Stimulated activated CD8-positive, alpha-beta memory T cell treated with anti-CD3 and anti-CD28 coated beads, Interleukin-7, amount 100 ng/mL, for 4 hours (primary cell): ENCODE data around the gene GPR27.

Experiments used
- DNase-seq, 2 donors: peaks; one replicate each; pipeline ENCODE4 v3.0.0-alpha.2; 2020; ENCODE audit warnings: low read depth in 2 of 2

Gene GPR27, protein sequence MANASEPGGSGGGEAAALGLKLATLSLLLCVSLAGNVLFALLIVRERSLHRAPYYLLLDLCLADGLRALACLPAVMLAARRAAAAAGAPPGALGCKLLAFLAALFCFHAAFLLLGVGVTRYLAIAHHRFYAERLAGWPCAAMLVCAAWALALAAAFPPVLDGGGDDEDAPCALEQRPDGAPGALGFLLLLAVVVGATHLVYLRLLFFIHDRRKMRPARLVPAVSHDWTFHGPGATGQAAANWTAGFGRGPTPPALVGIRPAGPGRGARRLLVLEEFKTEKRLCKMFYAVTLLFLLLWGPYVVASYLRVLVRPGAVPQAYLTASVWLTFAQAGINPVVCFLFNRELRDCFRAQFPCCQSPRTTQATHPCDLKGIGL

DNA sequence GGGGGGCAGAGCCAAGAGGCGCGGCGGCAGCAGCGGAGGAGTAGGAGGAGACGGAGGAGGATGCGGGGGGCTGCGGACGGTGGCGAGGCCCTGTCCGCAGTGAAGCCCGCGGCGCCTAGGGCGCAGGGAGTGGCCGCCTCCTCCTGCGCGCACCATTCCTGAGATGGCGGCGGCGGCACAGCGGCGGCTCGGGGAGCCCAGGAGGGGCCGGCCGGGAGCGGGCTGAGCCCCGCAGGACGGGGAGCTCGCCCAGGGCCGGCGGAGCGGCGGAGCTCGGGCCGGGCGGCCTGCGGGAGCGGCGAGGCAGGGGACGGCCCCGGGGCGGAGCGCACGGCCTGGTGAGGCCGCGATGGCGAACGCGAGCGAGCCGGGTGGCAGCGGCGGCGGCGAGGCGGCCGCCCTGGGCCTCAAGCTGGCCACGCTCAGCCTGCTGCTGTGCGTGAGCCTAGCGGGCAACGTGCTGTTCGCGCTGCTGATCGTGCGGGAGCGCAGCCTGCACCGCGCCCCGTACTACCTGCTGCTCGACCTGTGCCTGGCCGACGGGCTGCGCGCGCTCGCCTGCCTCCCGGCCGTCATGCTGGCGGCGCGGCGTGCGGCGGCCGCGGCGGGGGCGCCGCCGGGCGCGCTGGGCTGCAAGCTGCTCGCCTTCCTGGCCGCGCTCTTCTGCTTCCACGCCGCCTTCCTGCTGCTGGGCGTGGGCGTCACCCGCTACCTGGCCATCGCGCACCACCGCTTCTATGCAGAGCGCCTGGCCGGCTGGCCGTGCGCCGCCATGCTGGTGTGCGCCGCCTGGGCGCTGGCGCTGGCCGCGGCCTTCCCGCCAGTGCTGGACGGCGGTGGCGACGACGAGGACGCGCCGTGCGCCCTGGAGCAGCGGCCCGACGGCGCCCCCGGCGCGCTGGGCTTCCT, at the start of gene GPR27:
Gene GPR27, plus strand, starts transcription at position 155 of the 909 bp plus-strand sequence. Its CDS starts 195 bp downstream, at position 350.
- peak in 1 of 2 donors; percentile 2 for DNase-seq

DNA sequence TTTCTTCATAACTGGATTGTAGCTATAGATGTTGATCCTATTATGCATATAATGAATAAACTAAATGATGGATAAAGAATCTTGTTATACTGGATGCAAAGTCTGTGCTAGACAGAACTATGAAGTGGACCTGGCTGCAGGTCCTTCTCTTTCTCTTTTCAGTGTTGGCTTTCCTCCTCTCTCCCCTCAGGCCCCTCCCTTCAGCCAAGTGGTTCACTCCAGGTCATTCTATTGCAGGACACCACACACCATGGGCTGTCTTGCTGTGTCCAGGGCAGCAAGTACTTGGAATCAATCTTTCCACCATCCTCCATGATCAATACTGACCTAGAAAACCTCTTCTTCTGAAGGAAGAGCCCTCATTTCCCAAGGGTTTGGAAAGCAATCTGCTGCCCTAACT, 48.7 kb upstream of the GPR27 start:
- no peak for DNase-seq

- DNase-seq, result no peak
These were observed 48.0 kb upstream of the GPR27 start for GRCh38 chr3:71705681-71706080.

DNA sequence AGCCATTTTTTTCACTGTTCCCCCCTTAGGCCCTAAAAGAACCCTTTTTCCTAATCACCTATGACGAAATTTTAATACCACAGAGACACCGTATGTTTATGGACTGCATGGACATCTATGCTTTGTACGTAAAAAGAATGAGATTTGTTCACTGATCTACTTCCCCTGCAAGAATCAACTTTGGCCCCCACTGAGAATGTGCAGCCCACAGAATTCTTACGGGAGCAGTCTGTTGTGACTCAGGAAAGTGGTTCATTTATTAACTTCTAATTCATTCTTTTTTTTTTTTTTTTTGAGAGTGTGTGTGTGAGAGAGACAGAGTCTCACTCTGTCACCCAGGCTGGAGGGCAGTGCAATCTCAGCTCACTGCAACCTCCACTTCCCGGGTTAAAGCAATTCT, 46.1 kb upstream of the GPR27 start:
- no peak for DNase-seq

DNA sequence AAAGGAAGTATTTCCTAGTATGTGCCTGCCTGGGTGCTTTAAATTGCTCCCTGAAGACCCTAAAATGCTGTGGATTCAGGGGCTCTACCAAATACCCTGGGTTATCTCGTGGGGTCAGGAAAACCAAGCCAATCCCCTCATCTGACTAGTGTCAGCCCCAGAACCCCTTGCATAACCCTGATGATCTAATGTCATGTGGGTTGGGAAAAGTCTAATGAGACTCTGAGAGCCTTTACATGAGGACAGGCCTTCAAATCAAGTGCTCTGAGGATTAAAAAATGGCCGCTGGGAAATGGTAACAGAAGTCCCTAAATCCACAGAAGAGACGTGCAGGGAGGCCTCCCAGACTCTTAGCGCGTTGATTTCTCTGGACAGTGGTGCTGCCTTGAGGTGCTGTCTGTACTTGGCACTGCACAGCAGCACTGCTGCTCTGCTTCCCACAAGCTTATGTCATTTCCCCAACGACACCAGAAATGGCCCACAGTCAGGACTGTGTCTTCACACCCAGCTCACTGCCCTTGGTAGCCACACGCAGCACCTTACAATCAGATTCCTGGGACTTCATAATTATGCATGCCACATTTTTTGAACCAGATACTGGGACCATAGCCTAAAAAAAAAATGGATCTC, 45.1 kb upstream of the GPR27 start:
- DNase-seq, result no peak

DNA sequence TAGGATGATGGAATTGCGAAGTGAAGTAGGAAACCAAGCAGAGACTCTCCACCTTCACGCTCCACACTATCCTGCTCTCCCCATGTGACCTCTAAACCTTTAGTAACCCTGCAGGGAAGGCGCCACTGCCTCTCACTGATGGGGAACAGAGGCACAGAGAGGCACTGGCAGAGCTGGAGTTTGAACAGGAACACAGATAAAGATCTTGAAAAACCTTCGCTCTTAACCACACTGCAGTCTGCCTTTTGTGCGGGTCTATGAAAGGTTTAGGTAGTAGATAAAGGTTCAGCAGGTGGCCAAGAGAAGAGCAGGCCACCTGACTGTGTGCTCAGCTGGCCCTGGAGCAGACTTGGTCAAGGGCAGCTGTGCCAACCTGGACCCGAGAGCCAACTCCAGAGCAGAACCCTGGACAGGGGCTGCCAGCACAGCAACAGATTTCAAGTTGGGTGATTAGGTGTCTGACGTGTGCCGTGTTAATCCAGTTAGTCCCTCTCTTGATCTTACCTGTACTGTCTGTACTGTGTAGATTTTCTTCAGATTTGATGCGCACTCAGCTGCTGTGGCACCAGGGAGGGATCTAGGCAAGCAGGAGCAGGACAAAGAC, 43.6 kb upstream of the GPR27 start:
- DNase-seq, result no peak

DNA sequence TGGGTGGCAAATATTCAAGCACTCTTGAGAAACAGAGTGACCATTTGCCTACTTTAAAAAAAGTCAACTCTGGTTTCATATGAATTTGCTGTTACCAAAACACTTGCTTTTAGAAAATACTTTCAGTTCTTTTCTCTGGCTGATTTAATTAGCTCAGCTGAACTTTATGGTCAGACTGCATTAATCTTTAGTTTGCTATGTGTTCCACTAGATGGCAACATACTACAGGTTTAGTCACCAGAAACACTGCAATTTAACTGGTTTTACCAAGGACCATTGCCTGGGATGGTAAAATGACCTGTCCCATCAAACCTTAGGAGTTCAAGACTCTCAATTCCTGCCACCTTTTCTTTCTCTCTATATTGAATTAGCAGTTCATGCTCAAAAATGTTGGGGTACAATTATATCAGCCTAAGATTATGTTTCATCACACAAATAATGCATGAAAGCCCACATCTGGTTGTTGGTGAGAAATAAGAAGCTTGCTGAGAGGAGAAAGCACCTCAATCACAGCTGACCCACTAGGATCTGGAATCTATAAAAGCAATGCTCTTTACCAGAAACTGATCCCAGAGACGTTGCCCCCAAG, 42.7 kb upstream of the GPR27 start:
- no peak for DNase-seq

DNA sequence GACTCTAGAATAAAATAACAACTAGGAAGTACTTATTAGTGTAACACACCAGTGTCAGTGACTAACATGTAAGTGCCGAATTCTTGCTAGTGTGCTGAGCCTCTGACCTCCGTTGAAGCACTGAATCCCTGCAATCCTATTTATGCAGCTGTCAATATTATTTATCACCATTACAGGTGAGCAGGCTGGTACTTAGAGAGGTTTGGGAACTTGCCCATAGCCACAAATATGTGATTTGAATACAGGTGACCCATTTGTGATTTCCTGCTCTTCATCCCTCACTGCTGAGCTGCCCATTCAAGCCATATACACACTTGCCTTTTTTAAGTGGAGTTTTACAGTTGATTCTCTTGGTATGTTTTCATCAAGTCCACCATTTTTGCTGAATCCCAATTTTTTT, 40.6 kb upstream of the GPR27 start:
- DNase-seq, result no peak

GRCh38 chr3:71714595-71714994, 39.1 kb upstream of the GPR27 start:
- no peak for DNase-seq

DNA sequence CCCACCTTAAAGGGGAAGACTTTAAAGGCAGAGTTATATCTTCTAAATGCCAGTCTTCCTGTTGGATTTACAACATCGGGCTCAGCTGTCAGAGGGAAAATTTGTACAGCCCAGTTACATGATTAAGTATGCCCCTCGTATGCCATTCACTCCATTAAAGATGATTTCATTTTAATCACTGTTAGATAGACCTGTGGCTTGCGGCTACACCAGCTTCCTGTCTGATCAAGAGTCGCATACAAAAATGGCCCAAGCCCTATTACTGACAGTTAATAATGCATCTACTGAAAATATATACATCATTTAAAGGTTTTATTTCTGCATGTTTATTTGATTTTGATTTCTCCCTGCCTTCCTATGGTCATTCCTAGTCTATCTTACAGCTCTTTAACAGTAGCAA, 35.6 kb upstream of the GPR27 start:
- DNase-seq, result peak in 1 of 2 donors; percentile 40

- no peak for DNase-seq
These were observed 32.7 kb upstream of the GPR27 start for GRCh38 chr3:71721002-71721401.

GRCh38 chr3:71721651-71722157, 32.0 kb upstream of the GPR27 start:
- no peak for DNase-seq

GRCh38 chr3:71722693-71723092, 31.0 kb upstream of the GPR27 start:
- no peak for DNase-seq

GRCh38 chr3:71723452-71724170, 30.0 kb upstream of the GPR27 start:
- peak in 1 of 2 donors; percentile 42 for DNase-seq

DNA sequence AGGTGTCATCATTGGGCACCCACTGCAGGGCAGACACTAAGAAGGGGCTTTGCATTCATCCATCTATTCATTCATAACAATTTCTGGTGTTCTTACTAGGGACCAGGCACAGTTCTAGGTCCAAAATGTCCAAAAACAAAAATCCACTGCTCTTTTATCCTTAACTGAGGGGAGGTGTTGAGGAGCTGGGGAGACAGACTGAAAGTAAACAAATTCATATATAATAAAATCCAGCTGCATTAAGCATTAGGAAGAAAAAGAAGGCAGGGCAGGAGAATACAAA, 29.5 kb upstream of the GPR27 start:
- DNase-seq, result no peak

DNA sequence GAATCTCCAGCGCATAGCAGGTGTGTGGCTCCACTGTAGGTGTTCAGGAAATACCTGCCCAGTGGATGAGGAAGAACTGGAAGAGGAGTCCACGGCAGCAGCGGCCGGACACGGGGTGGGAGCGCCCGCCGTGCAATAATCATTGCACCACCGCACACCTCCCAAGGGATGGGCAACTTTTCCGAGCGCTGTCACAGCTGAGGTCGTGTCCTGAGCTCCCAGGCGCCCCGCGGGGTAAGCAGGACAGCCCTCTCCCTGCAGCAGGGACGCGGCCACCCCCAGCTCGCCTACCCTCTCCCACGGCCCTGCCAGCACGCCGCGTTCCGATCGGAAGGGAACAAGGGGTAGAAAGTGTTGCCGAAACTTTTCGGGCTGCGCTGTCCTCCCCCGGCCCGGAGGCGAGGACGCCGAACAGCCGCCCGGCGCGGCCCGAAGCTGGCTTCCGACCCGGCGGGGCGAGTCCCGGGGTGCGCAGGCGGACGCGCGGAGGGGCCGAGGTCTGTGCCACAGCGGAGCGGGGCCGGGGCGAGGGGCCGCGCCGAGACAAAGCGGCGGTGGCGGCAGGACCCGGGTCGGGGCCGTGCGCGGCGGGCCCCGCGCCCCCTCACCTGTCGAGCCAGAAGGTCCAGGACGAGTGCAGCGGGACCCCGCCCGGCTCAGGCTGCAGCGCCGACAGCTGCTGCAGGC, 28.9 kb upstream of the GPR27 start:
- no peak for DNase-seq

GRCh38 chr3:71725271-71725991, 28.2 kb upstream of the GPR27 start, which contains the start of gene EIF4E3:
EIF4E3 (minus strand) TSS chr3:71725402; CDS start chr3:71725367, 35 bp downstream.
- DNase-seq, result no peak

GRCh38 chr3:71726146-71726545, 27.5 kb upstream of the GPR27 start:
- peak; percentile 39 to 46 for DNase-seq

DNA sequence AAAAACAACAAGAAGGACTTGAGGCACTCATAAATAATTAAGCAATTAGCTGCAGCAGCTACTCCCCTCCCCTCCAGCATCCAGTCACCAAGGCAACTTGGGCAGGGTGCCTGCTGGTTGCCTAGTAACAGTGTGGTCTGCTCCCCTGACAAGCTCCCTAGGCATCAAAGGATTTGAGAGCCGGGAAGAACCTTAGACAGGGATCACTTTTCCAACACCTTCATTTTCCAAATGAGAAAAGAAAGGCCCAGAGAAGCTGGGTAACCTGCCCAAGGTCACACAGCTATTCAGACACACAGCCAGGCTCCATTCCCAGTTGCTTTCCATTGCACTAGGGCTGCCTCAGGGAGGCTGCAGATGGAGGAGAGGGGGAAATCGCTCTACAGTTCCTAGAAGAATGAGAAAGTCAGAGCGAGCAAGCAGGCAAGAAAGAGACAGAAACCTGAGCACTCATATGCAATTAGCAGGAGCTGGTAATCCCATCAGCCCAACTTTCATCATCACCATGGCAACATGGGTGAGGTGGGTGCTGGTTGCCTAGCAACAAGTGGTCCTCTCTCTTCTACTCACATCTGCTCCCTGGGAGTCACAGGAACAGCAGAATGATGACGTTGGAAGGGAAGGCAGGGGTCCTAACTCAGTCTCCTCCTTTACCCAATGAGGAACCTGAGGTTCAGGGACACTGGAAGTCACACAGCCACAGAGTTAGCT, 24.9 kb upstream of the GPR27 start:
- no peak for DNase-seq
